Pancreas (tissue), 10 donors: ENCODE results near the gene HAGHL. TPM values are rescaled to one million over a fixed set of nuclear protein-coding genes. Genes with fewer than 3 reads are reported as not detected.

Experiments
- ATAC-seq, 4 donors: fragments of 200-7000 bp; cut with Tn5 transposase; one replicate each; pipeline versions ENCODE4 v1.8.0 to v1.9.1; 2020; ENCODE audit warnings: mild to moderate bottlenecking in 4 of 4, moderate library complexity in 4 of 4
- DNase-seq, 6 donors: peaks; one replicate each; pipeline ENCODE4 v3.0.0-alpha.2; 2020
- FAIRE-seq: peaks from 2 replicates; lab custom pipeline; 2012; peaks lifted over from hg19 to GRCh38; lab: Jason Lieb, UNC
- H3K27ac ChIP-seq, 4 donors: fragments of 200-600 bp; sonication (generic); 1 replicate in 3 of 4; 2 replicates in 1 of 4; pipeline versions ENCODE4 v1.5.0 to v1.8.0; 2020
- H3K27me3 ChIP-seq, 4 donors: fragments of 200-600 bp; one replicate each; pipeline ENCODE4 v1.8.0; 2021
- H3K36me3 ChIP-seq, 3 donors: fragments of 200-600 bp; sonication (generic) in 1 of 3; one replicate each; pipeline versions ENCODE4 v1.5.0 to v1.8.0; 2020 to 2021
- H3K4me1 ChIP-seq, 3 donors: fragments of 200-600 bp; one replicate each; pipeline ENCODE4 v1.8.0; 2021
- H3K4me3 ChIP-seq, 4 donors: fragments of 200-600 bp; sonication (generic) in 2 of 4; one replicate each; pipeline versions ENCODE4 v1.5.0 to v1.8.0; 2020 to 2021
- H3K9me3 ChIP-seq, 4 donors: fragments of 200-600 bp; one replicate each; pipeline ENCODE4 v1.8.0; 2021
- WGBS, 2 donors: extraction: QIAGEN DNeasy Blood & Tissue Kit; methylation state at CpG; one replicate each; pipeline ENCODE4 v1.1.7; 2013; 5-methylcytosine and 5-hydroxymethylcytosine counted together
- intact Hi-C, 3 donors: fragments of 100-400 bp; cut with DNase I; formaldehyde crosslinking; loops; one replicate each; pipeline versions ENCODE4 v1.11.1 to v1.14.2; 2022
- polyA plus RNA-seq, 2 donors: library from polyadenylated mRNA; stranded (reverse); fragments of 200-250 nt; gene quantifications; one replicate each; pipeline ENCODE4 v1.2.3, GENCODE V29; 2013
- total RNA-seq, 6 donors: library from RNA; stranded (reverse); fragmentation: NEBNext Ultra II Directional in 4 of 6; extraction: Animal tissue kit (Norgen Biotek cat#: 25700) in 4 of 6; gene quantifications; one replicate each; pipeline versions ENCODE4 v1.2.1 to v1.2.4, GENCODE V29; 2021 to 2023
- TF ChIP-seq, protein P1 (sequence below), 4 donors: fragments of 200-600 bp; sonication (generic) in 3 of 4; IDR thresholded peaks; one replicate each; pipeline versions ENCODE4 v1.5.0 to v1.8.0; 2021; ENCODE audit warnings: antibody characterized with exemption in 4 of 4
- donor health status: healthy with polysubstance abuse.
- donor health status: DM: no; HTN: no; CAD: no; lungs with moderate emphysema.
- donor health status: DM: no; HTN: no; CAD: no.
- donor health status: control.
- donor health status: control.
- donor health status: Bipolar disorder and iron deficiency.
- donor health status: DM: yes; HTN: yes; CAD: no.
- donor health status: DM: no; HTN: no; CAD: no.
- donor health status: DM: no; HTN: no; CAD: no.
- donor health status: DM: yes; HTN: yes; CAD: no.

Gene HAGHL
- total and polyA plus RNA-seq, 8 donors = 0.47 to 17.5 (median 1.6) TPM

DNA sequence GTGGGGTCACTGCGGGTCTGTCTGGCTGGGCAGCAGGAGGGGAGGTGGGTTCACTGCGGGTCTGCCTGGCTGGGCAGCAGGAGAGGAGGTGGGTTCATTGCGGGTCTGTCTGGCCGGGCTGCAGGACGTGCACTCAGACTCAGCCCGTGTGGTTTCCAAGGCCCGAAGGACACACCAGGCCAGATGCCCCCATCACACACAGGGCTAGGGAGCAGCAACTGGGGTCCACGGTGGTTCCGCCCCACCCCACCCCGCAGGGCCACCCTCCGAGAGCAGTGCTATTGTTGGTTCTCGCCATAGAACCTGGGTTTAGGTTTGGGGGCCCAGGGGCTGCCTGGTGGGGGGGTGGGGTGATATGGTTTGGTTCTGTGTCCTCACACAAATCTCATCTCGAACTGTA, 19.7 kb downstream of the HAGHL start:
- no peak for FAIRE-seq

DNA sequence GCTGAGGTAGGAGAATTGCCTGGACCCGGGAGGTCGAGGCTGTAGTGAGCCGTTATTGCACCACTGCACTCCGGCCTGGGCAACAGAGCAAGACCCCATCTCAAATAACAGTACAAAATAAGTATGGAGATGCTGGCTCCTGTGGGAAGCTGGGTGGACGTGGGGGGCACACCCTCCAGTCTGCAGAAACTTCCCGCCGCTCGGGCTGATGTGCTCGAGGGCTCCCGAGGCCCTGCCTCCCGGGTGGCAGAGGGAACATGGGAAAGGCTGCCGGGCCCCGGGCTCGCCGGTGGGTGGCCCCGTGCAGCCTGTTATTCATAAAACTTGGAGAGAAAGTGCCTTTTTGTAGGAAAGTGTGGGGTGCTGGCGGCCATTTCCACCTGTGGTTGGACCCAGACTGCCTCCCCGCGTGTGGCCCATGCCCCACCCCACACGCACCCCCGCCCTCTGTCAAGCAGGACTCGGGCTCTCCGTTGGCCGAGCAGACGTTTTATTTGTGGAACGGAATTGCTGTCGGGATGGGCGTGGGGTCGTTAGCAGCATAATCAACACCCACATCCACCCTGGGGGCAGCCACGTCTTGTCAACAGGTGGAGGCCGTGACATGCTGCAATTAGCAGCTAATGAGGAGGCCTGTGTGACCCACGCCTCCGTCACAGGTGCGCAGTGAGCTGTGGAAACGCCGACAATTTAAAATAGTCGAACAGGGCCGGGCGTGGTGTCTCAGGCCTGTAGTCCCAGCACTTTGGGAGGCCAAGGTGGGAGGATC, 21.3 kb downstream of the HAGHL start:
- no peak for FAIRE-seq

More for the DNA sequence above, 19.7 kb downstream of the HAGHL start:
- H3K27me3 ChIP-seq = no peaks in the 10 kb centered on the region
- H3K27ac ChIP-seq = no peak overlapping the region
- no peaks in the 10 kb centered on the region for H3K9me3 ChIP-seq
- ATAC-seq (no peak), DNase-seq (no peak)
- intact Hi-C loops = no loop called here
- TF ChIP-seq, protein P1, sequence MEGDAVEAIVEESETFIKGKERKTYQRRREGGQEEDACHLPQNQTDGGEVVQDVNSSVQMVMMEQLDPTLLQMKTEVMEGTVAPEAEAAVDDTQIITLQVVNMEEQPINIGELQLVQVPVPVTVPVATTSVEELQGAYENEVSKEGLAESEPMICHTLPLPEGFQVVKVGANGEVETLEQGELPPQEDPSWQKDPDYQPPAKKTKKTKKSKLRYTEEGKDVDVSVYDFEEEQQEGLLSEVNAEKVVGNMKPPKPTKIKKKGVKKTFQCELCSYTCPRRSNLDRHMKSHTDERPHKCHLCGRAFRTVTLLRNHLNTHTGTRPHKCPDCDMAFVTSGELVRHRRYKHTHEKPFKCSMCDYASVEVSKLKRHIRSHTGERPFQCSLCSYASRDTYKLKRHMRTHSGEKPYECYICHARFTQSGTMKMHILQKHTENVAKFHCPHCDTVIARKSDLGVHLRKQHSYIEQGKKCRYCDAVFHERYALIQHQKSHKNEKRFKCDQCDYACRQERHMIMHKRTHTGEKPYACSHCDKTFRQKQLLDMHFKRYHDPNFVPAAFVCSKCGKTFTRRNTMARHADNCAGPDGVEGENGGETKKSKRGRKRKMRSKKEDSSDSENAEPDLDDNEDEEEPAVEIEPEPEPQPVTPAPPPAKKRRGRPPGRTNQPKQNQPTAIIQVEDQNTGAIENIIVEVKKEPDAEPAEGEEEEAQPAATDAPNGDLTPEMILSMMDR (IDR thresholded peaks at IDR 0.05) = no peak
- no peaks in the 10 kb centered on the region for H3K4me1 ChIP-seq
- WGBS, 2 donors = 72 to 73% methylated on average over 12 to 13 of the region's 13 CpGs
- no peak overlapping the region for H3K4me3 ChIP-seq
- H3K36me3 ChIP-seq = no peaks in the 10 kb centered on the region

DNA sequence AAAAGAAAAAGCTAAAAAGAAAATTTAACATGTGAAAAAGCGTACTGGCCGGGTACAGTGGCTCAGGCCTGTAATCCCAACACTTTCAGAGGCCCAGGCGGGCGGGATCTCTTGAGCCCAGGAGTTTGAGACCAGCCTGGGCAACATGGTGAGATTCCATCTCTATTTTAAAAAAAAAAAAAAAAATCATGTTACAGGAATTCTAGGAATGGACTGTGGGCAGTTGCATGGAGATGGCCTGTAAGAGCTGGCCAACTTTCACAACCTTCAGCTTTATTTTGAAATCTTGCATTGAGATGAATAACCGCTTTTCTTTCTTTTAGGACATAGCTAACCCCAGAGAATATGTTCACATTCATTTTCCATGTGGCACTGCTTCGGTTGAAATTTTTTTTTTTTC, 22.1 kb downstream of the HAGHL start:
- DNase-seq = no peak
- WGBS, 2 donors = 74 to 75% methylated on average over 6 of the region's 6 CpGs

More for the DNA sequence above, 21.3 kb downstream of the HAGHL start:
- Histone ChIP-seq H3K27me3 (no peaks in the 10 kb centered on the region), H3K9me3 (no peaks in the 10 kb centered on the region), H3K4me1 (no peaks in the 10 kb centered on the region), H3K4me3 (no peak overlapping the region), H3K27ac (no peak overlapping the region), H3K36me3 (no peaks in the 10 kb centered on the region)
- intact Hi-C loops = no loop called here
- WGBS, 2 donors = 68 to 77% methylated on average over 39 of the region's 39 CpGs
- peak in 1 of 6 donors; percentile 55 for DNase-seq
- TF ChIP-seq, protein P1 (IDR thresholded peaks at IDR 0.05) = no peak
- no peak for ATAC-seq

DNA sequence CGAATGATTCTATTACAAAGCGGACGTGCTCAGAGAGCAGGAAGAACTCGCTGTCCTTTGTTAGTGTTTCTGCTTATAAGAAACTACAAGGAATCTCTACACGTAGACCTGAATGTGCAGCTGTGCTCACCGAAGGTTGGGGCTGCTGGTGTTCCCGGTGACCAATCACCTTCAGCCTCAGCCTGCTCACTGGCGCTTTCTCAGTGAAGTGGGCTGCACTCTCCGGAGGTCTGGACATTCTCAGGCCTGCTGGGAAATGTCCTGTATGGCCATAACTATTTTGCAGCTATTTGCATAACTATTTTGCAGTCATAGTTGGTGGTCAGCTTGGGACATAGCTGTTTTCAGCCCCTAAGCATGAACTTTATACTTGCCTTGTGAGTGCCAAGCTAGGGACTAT, 23.6 kb downstream of the HAGHL start:
- ATAC-seq = no peak
- intact Hi-C loops = no loop called here
- Histone ChIP-seq H3K9me3 (no peaks in the 10 kb centered on the region), H3K4me1 (no peaks in the 10 kb centered on the region), H3K36me3 (no peaks in the 10 kb centered on the region), H3K27me3 (no peaks in the 10 kb centered on the region), H3K27ac (no peak overlapping the region), H3K4me3 (no peak overlapping the region)
- no peak for DNase-seq
- FAIRE-seq = no peak
- WGBS, 2 donors = 48 to 53% methylated on average over 9 of the region's 9 CpGs
- TF ChIP-seq, protein P1 (IDR thresholded peaks at IDR 0.05) = no peak

More for the DNA sequence above, 22.1 kb downstream of the HAGHL start:
- no peak for FAIRE-seq
- H3K9me3 ChIP-seq = no peaks in the 10 kb centered on the region
- no peaks in the 10 kb centered on the region for H3K36me3 ChIP-seq
- no peak overlapping the region for H3K27ac ChIP-seq
- no peaks in the 10 kb centered on the region for H3K27me3 ChIP-seq
- no peak for ATAC-seq
- intact Hi-C loops = no loop called here
- H3K4me1 ChIP-seq = no peaks in the 10 kb centered on the region
- TF ChIP-seq, protein P1 (IDR thresholded peaks at IDR 0.05) = no peak
- no peak overlapping the region for H3K4me3 ChIP-seq
